Mesenchymal stem cell (in vitro differentiated cells and primary cell): ENCODE data around the gene TGFBI.
A peak's percentile ranks its signal among the peaks of the same experiment; 100 is the strongest.

Experiments used
- DNase-seq: peaks from one replicate; pipeline ENCODE4 v3.0.0-alpha.2; 2013
- H2AFZ ChIP-seq: one replicate; pipeline ENCODE4 v1.6.1; 2013; ENCODE audit warnings: low read depth, mild to moderate bottlenecking, control low read depth, inconsistent platforms, low read length, moderate library complexity
- H2AK5ac ChIP-seq: 2 replicates; pipeline ENCODE4 v1.6.1; 2013; ENCODE audit warnings: low read length, moderate library complexity, mild to moderate bottlenecking, inconsistent platforms; ENCODE audit not compliant: severe bottlenecking
- H2BK120ac ChIP-seq: one replicate; pipeline ENCODE4 v1.6.1; 2013; ENCODE audit warnings: low read depth, mild to moderate bottlenecking, inconsistent platforms, low read length, moderate library complexity
- H2BK12ac ChIP-seq, 2 experiments: one replicate each; pipeline ENCODE4 v1.6.1; 2013; ENCODE audit warnings: inconsistent platforms in 2 of 2, low read length in 2 of 2, mild to moderate bottlenecking in 2 of 2, moderate library complexity in 2 of 2, control low read depth in 1 of 2
- H2BK15ac ChIP-seq: one replicate; pipeline ENCODE4 v1.6.1; 2013; ENCODE audit warnings: mild to moderate bottlenecking, low read depth, inconsistent platforms; ENCODE audit not compliant: poor library complexity, severe bottlenecking
- H2BK5ac ChIP-seq: 2 replicates; pipeline ENCODE4 v1.6.1; 2013; ENCODE audit warnings: low read depth, mild to moderate bottlenecking, low read length, control low read depth, inconsistent platforms; ENCODE audit not compliant: poor library complexity, severe bottlenecking
- H3K14ac ChIP-seq, 2 experiments: one replicate each; pipeline ENCODE4 v1.6.1; 2013; ENCODE audit warnings: inconsistent platforms in 2 of 2, low read length in 2 of 2, control low read depth in 1 of 2, mild to moderate bottlenecking in 1 of 2, moderate library complexity in 1 of 2
- H3K18ac ChIP-seq, 2 experiments: one replicate each; pipeline ENCODE4 v1.6.1; 2013; ENCODE audit warnings: inconsistent platforms in 2 of 2, low read length in 2 of 2, control low read depth in 1 of 2, low read depth in 1 of 2, mild to moderate bottlenecking in 1 of 2
- H3K23ac ChIP-seq, 2 experiments: one replicate each; pipeline ENCODE4 v1.6.1; 2013; ENCODE audit warnings: inconsistent platforms in 2 of 2, low read length in 2 of 2, mild to moderate bottlenecking in 2 of 2, moderate library complexity in 2 of 2, control low read depth in 1 of 2
- H3K27ac ChIP-seq: 2 replicates; pipeline ENCODE4 v1.5.1; 2013; ENCODE audit warnings: mild to moderate bottlenecking, moderate library complexity, low read length, control low read depth, inconsistent platforms; ENCODE audit not compliant: poor library complexity, severe bottlenecking
- H3K27me3 ChIP-seq, 2 experiments: 2 replicates each; pipeline versions ENCODE4 v1.6.1 to v1.7.0; 2013; ENCODE audit warnings: low read length in 2 of 2, mild to moderate bottlenecking in 2 of 2, moderate library complexity in 2 of 2, control low read depth in 1 of 2, inconsistent platforms in 1 of 2; ENCODE audit not compliant: control insufficient read depth in 1 of 2, insufficient read depth in 1 of 2
- H3K36me3 ChIP-seq, 2 experiments: 2 replicates each; pipeline versions ENCODE4 v1.6.1 to v1.7.0; 2013; ENCODE audit warnings: low read length in 2 of 2, control low read depth in 1 of 2, inconsistent platforms in 1 of 2, low read depth in 1 of 2, mild to moderate bottlenecking in 1 of 2; ENCODE audit not compliant: insufficient read depth in 2 of 2, control insufficient read depth in 1 of 2
- H3K4ac ChIP-seq, 2 experiments: one replicate each; pipeline ENCODE4 v1.6.1; 2013; ENCODE audit warnings: inconsistent platforms in 2 of 2, low read length in 2 of 2, mild to moderate bottlenecking in 2 of 2, moderate library complexity in 2 of 2, control low read depth in 1 of 2, low read depth in 1 of 2
- H3K4me1 ChIP-seq: 2 replicates; pipeline ENCODE4 v1.6.1; 2013; ENCODE audit warnings: low read depth, low read length, control low read depth; ENCODE audit not compliant: control insufficient read depth, insufficient read depth
- H3K4me2 ChIP-seq: 2 replicates; pipeline ENCODE4 v1.6.1; 2013; ENCODE audit warnings: low read length, mild to moderate bottlenecking, inconsistent platforms; ENCODE audit not compliant: poor library complexity, severe bottlenecking
- H3K4me3 ChIP-seq, 2 experiments: 2 replicates each; pipeline versions ENCODE4 v1.5.1 to v1.7.0; 2013; ENCODE audit warnings: low read length in 2 of 2, mild to moderate bottlenecking in 2 of 2, control low read depth in 1 of 2, low read depth in 1 of 2; ENCODE audit not compliant: insufficient read depth in 1 of 2
- H3K79me1 ChIP-seq: replicated peaks from 2 replicates; pipeline ENCODE4 v1.6.1; 2013; ENCODE audit warnings: mild to moderate bottlenecking, control low read depth, low read length, inconsistent platforms; ENCODE audit not compliant: poor library complexity, severe bottlenecking
- H3K9ac ChIP-seq: 2 replicates; pipeline ENCODE4 v1.7.0; 2013; ENCODE audit warnings: mild to moderate bottlenecking, low read length, moderate library complexity
- H3K9me3 ChIP-seq: 2 replicates; pipeline ENCODE4 v1.7.0; 2013; ENCODE audit warnings: mild to moderate bottlenecking, low read length; ENCODE audit not compliant: control insufficient read depth
- H4K8ac ChIP-seq: one replicate; pipeline ENCODE4 v1.6.1; 2013; ENCODE audit warnings: inconsistent platforms, mild to moderate bottlenecking, low read length, moderate library complexity
- H4K91ac ChIP-seq: one replicate; pipeline ENCODE4 v1.6.1; 2013; ENCODE audit warnings: mild to moderate bottlenecking, low read length, inconsistent platforms
- WGBS: methylation state at CpG from one replicate; pipeline ENCODE4 v1.1.7; 2013; ENCODE audit warnings: mixed read lengths; 5-methylcytosine and 5-hydroxymethylcytosine counted together

Gene TGFBI

DNA sequence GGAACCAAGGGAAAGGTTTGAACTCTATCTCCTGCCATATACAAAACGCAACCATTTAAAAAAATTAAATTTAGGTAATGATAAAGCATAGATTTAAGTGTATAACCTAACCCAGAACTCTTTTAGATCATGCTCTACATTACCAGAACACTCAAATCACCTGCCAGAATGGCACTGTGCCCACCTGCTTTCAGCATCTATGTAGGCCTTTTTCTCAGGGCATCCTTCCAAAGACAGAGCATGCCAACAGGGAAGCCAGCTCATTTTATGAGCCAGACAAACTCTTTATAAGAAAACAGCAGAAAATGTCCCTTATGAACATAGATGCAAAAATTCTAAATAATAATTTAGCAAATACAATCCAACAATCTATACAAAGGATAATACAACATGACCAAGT lies 55.9 kb downstream of the TGFBI start:
- Histone ChIP-seq H3K36me3 (no peaks in the 10 kb centered on the region), H2BK15ac (no peak overlapping the region), H3K79me1 (no peaks in the 10 kb centered on the region), H2AFZ (no peak overlapping the region), H3K27ac (no peak overlapping the region), H2BK5ac (no peak overlapping the region), H3K4me3 (no peak overlapping the region), H3K4me1 (no peaks in the 10 kb centered on the region), H3K18ac (no peak overlapping the region), H2BK120ac (no peak overlapping the region), H3K9me3 (no peaks in the 10 kb centered on the region), H3K14ac (no peak overlapping the region), H3K23ac (no peak overlapping the region), H2AK5ac (no peak overlapping the region), H3K27me3 (peaks cover 0 to 16% of the 10 kb centered on the region in 2 experiments), H4K91ac (no peak overlapping the region), H3K4me2 (no peak overlapping the region), H2BK12ac (no peak overlapping the region), H3K9ac (no peak overlapping the region), H4K8ac (no peak overlapping the region), H3K4ac (no peak overlapping the region)
- WGBS = no CpG with 5 or more reads among the region's 1 CpG
- no peak for DNase-seq

DNA sequence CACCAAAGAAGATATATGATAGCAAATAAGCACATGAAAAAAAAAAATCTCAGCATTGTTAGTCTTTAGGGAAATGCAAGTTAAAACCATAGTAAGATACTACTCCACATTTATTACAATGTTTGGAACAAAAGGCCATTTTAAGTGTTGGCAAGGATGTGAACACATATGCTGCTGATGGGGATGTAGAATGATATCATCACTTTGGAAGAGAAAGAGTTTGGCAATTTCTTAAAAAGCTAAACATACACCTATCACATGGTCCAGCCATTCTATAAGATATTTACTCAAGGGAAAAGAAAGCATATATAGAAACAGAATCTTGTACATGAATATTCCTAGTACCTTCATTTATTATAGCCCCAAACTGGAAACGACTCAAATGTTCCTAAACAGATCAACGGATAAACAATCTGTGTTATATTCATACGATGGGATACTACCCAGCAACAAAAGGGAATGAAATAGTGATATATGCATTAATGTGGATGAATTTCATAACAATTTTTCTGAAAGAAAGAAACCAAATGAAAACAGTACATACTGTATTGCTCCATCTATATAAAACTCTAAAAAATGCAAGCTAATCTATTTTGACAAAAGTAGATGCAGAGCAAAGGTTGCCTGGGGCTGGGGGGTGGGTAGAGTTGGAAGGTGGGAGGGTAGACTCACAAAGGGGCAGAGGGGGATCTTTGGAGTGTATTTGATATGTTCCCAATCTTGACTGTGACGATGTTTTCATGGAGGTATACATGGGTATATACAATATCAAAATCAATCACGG lies 58.2 kb downstream of the TGFBI start:
- H2AFZ ChIP-seq = no peak overlapping the region
- no CpG with 5 or more reads among the region's 5 CpGs for WGBS
- no peak overlapping the region for H3K18ac ChIP-seq

DNA sequence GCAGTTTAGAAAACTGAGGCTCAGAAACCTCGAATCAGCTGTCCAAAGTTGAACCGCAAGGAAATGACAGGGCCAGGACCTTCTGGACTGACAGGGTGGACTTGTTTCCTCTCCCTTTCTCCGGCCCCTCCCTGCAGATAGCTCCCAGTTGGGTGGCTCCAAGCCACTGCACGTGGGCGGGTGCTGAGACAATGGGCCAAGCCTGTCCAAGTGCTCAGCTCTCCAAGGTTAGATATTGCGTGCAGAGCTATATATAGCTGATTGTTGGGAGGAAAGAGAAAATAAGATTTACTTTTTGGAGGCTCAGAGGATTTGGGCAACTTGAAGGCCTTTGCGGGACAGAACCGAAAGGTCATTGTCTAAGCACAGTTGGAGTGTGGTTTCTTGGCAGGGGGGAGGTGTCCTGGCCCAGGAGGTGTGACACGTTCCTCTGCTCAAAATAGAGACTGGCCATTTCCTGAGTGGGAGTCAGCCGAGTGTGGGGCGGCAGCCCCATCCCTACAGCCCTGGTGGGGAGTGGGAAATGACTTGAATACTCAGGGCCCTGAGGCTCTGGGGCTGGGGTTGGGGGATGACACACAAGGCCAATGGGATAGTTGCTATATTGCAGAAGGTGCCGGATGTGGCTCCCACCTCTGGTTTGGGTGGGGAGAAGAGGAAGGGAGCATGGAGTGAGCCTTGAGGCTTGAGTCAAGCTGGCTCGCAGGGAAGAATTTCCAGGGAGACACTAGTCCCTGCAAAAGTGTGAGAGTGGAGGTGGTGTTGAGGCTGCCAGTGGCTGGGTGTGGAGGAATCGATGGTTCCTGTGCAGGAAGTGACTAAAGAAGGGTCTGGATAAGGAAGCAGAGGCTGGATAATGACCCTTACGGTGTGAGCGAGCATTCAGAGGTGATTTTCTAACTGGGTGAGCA lies 59.4 kb downstream of the TGFBI start:
- no peaks in the 10 kb centered on the region for H3K4me1 ChIP-seq
- peaks cover 0 to 15% of the 10 kb centered on the region in 2 experiments for H3K27me3 ChIP-seq
- H3K14ac ChIP-seq = no peak overlapping the region
- H4K8ac ChIP-seq = no peak overlapping the region
- H2BK12ac ChIP-seq = no peak overlapping the region
- H3K4me3 ChIP-seq = peak overlapping the region in 1 of 2 experiments; percentile 42
- H3K18ac ChIP-seq = no peak overlapping the region
- no peak overlapping the region for H2BK15ac ChIP-seq
- peak overlapping the region; percentile 70 for H3K9ac ChIP-seq
- no peak overlapping the region for H3K4ac ChIP-seq
- H3K79me1 ChIP-seq = no peaks in the 10 kb centered on the region
- H3K4me2 ChIP-seq = no peak overlapping the region
- H2AK5ac ChIP-seq = no peak overlapping the region
- H3K23ac ChIP-seq = no peak overlapping the region
- no peak overlapping the region for H2AFZ ChIP-seq
- no peak overlapping the region for H2BK120ac ChIP-seq
- no peak for DNase-seq
- H3K27ac ChIP-seq = no peak overlapping the region
- no peaks in the 10 kb centered on the region for H3K9me3 ChIP-seq
- H3K36me3 ChIP-seq = no peaks in the 10 kb centered on the region
- whole genome bisulfite sequencing = 90% methylated on average over 16 of the region's 16 CpGs
- no peak overlapping the region for H4K91ac ChIP-seq
- no peak overlapping the region for H2BK5ac ChIP-seq

More for the DNA sequence above, 58.2 kb downstream of the TGFBI start:
- H2BK15ac ChIP-seq = no peak overlapping the region
- no peak overlapping the region for H4K91ac ChIP-seq
- H2AK5ac ChIP-seq = no peak overlapping the region
- H3K4me1 ChIP-seq = no peaks in the 10 kb centered on the region
- DNase-seq = no peak
- no peak overlapping the region for H3K27ac ChIP-seq
- H2BK12ac ChIP-seq = no peak overlapping the region
- no peak overlapping the region for H2BK120ac ChIP-seq
- no peaks in the 10 kb centered on the region for H3K9me3 ChIP-seq
- no peak overlapping the region for H3K4ac ChIP-seq
- no peaks in the 10 kb centered on the region for H3K36me3 ChIP-seq
- no peaks in the 10 kb centered on the region for H3K79me1 ChIP-seq
- no peak overlapping the region for H3K14ac ChIP-seq
- H3K4me2 ChIP-seq = no peak overlapping the region
- H4K8ac ChIP-seq = no peak overlapping the region
- peaks cover 0 to 19% of the 10 kb centered on the region in 2 experiments for H3K27me3 ChIP-seq
- H3K4me3 ChIP-seq = no peak overlapping the region
- no peak overlapping the region for H3K23ac ChIP-seq
- no peak overlapping the region for H2BK5ac ChIP-seq
- H3K9ac ChIP-seq = no peak overlapping the region

DNA sequence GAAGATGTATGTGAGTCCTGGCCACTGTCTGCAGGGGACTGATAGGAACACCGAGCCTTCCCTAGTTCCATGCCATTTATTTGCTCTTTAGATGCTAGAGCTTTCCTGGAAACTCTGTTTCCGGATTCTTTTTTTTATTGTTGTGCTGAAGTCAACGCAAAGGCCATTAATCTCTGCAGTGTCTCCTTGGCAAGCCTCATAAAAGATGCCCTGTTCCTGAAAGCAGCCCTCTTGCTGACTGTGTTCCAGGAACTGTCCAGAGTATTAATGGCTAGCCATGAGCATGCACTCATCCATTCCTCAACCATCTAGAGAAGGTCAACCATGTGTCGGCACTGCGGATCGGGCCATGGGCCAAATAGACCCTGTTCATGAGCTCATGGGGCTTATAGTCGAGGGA lies 61.0 kb downstream of the TGFBI start:
- Histone ChIP-seq H3K27ac (no peak overlapping the region), H3K9me3 (no peaks in the 10 kb centered on the region), H2AFZ (no peak overlapping the region), H4K8ac (no peak overlapping the region), H4K91ac (no peak overlapping the region), H3K23ac (no peak overlapping the region), H3K4ac (no peak overlapping the region), H3K36me3 (no peaks in the 10 kb centered on the region), H2BK15ac (no peak overlapping the region), H3K79me1 (no peaks in the 10 kb centered on the region), H2BK120ac (no peak overlapping the region), H2BK5ac (no peak overlapping the region), H3K4me1 (no peaks in the 10 kb centered on the region), H3K14ac (no peak overlapping the region), H3K4me3 (no peak overlapping the region), H3K18ac (no peak overlapping the region), H2AK5ac (no peak overlapping the region), H3K4me2 (no peak overlapping the region), H3K27me3 (peaks cover 4 to 10% of the 10 kb centered on the region in 2 experiments), H2BK12ac (no peak overlapping the region), H3K9ac (no peak overlapping the region)
- 60% methylated on average over 7 of the region's 7 CpGs for WGBS
- DNase-seq = no peak
